SK-N-SH (cell line): Measurements from ENCODE around the gene SPTSSB.

ENCODE experiments used
- CTCF ChIP-seq: fragments of 200-600 bp; sonication (generic); IDR thresholded peaks from 2 replicates; pipeline ENCODE4 v1.6.1; 2017; ENCODE audit warnings: antibody characterized with exemption, mild to moderate bottlenecking, moderate library complexity
- EP300 ChIP-seq, 2 experiments: IDR thresholded peaks; 2 replicates each; pipeline versions ENCODE4 v1.4.0 to v1.6.1; 2012; ENCODE audit warnings: borderline replicate concordance in 1 of 2, low read depth in 1 of 2, low read length in 1 of 2
- FOXM1 ChIP-seq: IDR thresholded peaks from 2 replicates; pipeline ENCODE4 v1.4.0; 2012; ENCODE audit warnings: low read depth, mild to moderate bottlenecking
- GABPA ChIP-seq: IDR thresholded peaks from 2 replicates; pipeline ENCODE4 v1.4.0; 2012; ENCODE audit warnings: low read depth, mild to moderate bottlenecking
- RAD21 ChIP-seq: IDR thresholded peaks from 2 replicates; pipeline ENCODE4 v1.6.1; 2012; ENCODE audit warnings: mild to moderate bottlenecking, low read length
- SIN3A ChIP-seq: IDR thresholded peaks from 2 replicates; pipeline ENCODE4 v1.6.1; 2012; ENCODE audit warnings: low read depth, mild to moderate bottlenecking, low read length, moderate library complexity, borderline replicate concordance

- TF ChIP-seq CTCF (no peak), SIN3A (no peak), EP300 (IDR thresholded peaks at IDR 0.05; ENCODE audit: borderline replicate concordance in 1 of 2, low read depth in 1 of 2, low read length in 1 of 2) (no peak), RAD21 (no peak), FOXM1 (no peak), GABPA (no peak)
Measured at GRCh38 chr3:161413855-161414210, 42.5 kb upstream of the SPTSSB start.
